HG02642 (cell line): ENCODE measurements around the gene IFNGR2.
"Not testable (repeated sequence)": the region's sequence is repeated elsewhere in the genome, so short reads cannot be mapped to it uniquely, and the experiment has no call there.

Experiments used
- ATAC-seq: cut with Tn5 transposase; IDR thresholded peaks from one replicate; pipeline ENCODE4 v1.9.1; 2021; ENCODE audit warnings: mild to moderate bottlenecking; ENCODE audit not compliant: unreplicated experiment, poor library complexity

Gene IFNGR2

DNA sequence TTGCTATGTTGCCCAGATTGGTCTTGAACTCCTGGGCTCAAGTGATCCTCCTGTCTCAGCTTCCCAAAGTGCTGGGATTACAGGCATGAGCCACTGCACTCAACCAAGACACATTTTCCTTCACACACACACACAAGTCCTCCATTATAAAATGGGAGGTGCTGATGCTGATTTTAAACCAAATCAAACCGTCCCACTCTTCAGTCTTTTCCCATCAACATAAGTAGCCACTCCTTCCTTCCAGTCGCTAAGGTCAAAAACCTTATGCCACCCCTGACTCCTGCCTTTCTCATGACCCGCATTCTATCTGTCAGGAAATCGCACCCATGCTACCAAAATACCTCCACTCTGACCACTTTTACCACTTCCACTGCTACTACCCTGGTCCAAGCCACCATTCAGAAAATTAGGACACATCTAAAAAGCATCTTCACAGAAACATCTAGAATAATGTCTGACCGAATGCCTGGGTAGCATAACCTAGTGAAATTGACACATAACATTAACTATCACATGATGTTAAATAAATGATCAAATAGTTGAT is 28.0 kb upstream of the IFNGR2 start:
- ATAC-seq, result no peak

DNA sequence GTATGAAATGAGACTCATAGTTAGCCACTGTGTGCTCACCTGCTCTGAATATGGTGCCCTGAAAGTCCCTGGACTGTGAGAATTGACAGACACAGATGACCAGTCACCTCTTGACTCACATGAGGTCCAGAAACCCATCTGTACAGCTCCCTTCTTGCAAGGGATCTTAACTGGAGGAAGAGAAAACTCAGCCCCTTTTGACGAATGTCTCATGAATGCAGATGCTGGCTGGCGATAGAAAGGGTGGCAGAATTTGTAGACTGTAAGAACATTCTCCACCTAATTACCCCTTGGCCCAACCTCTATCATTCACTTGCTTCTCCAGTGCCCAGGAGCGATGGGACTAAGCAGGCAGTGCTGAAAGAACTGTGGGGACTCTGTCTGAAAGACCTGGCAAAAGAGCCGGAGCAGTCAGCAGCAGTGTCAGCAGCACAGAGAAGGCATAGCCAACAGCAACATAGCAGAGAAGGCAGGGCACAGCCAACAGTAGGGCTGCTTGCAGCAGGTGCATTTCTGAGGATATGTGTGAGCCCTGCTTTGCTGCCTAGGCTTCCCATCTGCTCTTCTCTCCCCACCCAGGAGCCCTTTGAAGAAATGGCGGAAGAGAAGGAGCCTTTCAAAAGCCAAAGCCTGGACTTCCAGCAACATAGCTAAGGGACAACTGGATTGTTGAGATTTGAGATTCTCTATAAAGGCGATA is 25.8 kb upstream of the IFNGR2 start:
- no peak for ATAC-seq

DNA sequence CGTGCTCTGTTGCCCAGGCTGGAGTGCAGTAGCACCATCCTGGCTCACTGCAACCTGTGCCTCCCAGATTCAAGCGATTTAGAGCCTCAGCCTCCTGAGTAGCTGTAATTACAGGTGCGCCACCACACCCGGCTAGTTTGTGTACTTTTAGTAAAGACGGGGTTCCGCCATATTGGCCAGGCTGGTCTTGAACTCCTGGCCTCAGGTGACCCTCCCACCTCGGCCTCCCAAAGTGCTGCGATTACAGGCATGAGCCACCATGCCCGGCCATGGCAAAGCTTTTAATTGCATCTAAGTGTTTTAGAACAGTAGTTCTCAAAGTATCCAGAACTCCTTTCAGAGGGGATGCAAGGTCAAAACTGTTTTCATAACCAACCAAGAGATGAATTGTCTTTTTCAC is 25.1 kb upstream of the IFNGR2 start:
- ATAC-seq, result no peak

DNA sequence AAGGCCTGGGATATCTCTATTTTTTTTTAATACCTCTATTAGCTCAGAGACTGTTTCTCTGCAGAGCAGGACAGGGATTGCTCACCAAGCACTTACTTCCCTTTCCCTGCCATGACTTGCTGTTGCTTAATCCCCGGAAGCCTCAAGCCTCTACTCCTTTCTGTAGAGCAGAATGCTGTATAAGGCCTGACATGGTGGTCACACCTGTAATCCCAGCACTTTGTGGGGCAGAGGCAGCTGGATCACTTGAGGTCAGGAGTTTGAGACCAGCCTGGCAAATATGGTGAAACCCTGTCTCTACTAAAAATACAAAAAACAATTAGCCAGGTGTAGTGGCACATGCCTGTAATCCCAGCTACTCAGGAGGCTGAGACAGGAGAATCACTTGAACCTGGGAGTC is 23.3 kb upstream of the IFNGR2 start:
- ATAC-seq, result not testable (repeated sequence)

DNA sequence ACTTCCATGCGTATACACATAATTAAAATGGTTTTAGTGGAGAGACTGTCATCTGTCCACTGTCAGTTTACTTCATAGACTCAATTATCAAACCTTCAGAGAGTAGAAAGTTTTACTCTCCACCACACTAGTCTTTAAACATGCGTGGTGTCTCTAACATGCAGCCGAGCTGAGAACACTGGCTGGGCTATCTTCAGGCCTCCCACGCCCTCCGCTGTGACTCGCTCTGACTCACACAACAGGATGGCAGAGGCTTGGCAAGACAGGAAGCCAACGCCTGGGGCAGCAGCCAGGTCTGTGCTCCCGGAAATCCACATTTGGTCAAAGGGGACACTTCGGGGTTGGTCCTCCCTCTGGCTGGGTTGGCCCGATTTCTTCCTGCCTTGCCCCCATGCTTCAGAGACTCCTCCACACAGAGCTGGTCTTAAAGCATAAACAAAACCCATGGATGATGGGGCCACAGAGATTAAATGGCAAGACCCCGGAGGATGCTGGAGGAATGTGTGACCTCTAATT is 22.7 kb upstream of the IFNGR2 start:
- ATAC-seq, result peak; percentile 55

DNA sequence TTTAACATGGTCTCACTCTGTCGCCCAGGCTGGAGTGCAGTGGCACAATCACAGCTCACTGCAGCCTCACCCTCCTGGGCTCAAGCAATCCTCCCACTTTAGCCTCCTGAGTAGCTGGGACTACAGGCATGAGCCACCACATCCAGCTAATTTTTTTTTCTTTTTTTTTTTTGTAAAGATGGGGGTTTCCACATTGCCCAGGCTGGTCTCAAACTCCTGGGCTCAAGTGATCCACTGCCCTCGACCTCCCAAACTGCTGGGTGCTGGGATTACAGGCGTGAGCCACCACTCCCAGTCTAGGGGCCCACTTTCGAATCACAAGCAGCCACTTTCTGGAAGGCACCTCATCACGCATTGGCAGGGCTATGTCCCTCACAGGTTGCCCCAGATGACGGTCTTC is 21.8 kb upstream of the IFNGR2 start:
- not testable (repeated sequence) for ATAC-seq

DNA sequence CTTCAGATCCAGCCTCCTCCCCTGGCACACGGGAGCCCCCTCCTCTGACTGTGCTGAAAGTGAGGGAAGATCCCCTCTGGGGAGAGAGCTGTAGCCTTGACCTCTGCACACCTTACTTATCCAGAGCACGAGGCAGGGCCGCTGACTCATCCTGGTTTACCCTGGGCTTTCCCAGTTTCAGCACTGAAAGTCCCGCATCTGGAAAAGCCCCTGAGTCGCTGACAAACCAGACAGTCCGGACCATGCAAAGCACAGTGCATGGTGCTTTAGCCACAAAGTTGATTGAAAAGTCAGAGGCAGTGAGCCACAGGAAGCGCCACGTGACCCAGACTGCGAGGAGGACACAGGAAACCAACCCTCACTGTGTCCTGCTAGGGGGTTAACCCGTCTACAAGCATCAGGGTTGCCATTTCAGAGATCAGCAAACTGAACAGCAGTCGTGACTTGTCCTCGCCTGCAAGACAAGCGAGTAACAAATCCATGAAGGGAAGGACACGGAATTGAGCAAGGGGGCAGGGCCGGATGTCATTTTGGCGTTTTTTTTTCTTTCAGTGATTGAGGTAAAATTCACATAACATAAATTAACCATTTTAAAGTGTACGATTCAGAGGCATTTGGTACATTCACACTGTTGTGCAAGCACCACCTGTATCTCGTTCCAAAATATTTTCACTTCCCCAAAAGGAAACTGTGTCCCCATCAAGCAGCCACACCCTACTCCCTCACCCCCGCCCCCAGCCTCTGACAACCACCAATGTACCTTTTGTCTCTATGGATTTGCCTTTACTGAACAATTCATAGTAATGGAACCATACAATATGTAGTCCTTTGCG is 19.9 kb upstream of the IFNGR2 start:
- ATAC-seq, result peak; percentile 80

DNA sequence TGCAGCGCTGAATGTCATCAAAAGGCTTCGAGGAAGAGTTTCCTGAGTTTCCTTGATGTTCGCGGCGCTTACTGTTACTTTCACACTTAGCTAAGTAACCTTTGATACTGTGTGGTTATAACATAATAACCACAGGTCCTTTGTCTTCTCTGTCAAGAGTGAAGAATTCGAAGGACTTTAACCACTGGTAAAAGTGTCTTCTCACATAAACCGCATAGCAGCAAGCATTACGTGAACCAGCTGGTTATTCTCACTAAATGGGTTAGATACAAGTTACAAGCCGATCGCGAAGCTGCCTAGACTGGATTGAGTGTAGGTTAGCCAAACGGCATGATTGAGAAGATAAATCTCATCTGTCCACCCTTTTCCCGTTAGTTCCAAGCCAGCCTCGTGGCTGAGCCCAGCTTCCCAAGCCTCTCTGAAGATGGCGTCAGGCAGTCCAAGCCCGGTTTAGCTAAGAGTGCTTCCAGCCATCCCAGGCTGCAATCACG is 18.3 kb upstream of the IFNGR2 start:
- ATAC-seq, result no peak

DNA sequence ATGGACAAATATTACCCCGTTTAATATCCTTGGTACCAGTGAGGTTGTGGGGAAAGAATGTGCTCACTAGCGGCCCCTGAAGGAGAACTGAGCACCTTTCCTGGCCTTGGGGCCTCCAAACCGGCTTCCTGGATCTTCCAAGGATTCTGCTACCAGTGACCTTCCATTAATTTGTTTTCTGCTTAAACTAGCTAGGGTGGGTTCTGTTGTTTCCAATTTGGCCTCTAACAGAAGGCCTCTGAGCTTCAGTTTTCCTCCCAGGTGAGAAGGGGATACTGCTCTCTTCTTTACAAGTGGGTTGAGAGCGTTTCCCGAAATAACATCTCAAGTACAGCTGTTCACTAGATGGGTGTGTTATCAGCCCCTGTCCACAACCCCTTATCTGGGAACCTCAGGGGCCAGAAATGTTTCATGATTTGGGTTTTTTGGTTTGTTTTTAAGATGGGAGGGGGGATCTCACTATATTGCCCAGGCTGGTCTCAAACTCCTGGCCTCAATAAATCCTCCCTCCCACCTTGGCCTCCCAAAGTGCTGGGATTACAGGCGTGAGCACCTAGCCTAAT is 16.9 kb upstream of the IFNGR2 start:
- no peak for ATAC-seq

DNA sequence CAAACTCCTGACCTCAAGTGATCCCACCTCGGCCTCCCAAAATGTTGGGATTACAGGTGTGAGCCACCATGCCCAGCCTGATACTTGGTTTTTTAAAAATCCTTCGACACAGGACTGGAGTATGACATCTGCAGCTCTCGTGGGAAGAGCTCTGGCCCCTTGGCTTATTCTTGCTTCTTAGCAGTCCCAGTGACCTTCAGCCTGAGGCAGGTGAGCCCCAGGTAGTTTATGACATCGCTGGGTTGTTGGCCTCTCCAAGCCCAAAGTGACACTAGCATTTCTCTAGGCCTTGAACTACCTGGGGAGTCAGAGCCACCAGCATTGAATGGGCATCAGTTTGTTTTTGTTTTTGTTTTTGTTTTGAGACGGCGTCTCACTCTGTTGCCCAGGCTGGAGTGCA is 15.9 kb upstream of the IFNGR2 start:
- no peak for ATAC-seq

DNA sequence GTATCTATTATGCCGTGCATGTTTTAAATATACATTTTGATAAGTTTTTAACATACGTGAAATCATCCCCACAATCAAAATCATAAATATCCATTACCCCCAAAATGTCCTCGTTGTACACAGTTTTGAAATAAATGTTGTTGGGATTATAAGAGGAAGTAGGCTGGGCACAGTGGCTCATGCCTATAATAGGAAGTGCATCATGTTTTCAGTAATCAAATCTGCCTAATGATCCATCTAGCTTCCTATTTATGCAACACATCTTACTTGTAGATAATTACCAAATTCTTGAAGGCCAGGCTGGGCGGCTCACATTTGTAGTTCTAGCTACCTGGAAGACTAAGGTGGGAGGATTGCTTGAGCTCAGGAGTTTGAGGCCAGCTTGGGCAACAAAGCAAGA is 15.0 kb upstream of the IFNGR2 start:
- ATAC-seq, result no peak

DNA sequence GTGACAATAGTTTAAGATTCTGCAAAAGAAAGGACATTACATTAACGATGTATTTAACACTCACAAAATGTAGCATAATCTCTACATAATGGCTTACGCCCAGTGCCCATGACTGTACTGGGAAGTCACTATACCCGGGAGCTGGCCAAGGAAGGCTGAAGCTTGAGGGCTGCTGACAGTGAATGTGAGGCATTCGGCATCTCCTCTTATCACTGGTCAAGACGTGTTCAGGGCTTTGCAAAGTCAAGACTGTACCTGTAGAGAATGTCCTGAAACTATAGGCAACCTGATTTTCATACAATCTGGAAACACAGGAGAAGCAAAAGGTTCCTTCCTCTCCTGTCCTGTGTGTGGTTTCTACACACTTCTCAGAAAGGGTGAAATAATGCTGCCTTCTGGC is 12.7 kb upstream of the IFNGR2 start:
- no peak for ATAC-seq

DNA sequence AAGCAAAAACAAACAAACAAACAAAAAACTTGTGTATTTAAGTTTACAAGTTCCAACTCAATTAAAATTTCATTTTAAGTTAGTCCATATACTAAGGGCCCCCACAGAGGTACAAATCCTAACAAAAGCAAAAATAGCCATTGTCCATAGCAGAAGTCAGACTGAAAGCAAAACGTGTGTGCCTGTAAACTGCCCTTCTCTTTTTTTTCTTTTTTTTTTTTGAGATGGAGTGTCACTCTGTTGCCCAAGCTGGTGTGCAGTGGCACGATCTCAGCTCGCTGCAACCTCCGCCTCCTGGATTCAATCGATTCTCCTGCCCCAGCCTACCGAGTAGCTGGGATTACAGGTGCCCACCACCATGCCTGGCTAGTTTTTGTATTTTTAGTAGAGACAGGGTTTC is 11.6 kb upstream of the IFNGR2 start:
- no peak for ATAC-seq

DNA sequence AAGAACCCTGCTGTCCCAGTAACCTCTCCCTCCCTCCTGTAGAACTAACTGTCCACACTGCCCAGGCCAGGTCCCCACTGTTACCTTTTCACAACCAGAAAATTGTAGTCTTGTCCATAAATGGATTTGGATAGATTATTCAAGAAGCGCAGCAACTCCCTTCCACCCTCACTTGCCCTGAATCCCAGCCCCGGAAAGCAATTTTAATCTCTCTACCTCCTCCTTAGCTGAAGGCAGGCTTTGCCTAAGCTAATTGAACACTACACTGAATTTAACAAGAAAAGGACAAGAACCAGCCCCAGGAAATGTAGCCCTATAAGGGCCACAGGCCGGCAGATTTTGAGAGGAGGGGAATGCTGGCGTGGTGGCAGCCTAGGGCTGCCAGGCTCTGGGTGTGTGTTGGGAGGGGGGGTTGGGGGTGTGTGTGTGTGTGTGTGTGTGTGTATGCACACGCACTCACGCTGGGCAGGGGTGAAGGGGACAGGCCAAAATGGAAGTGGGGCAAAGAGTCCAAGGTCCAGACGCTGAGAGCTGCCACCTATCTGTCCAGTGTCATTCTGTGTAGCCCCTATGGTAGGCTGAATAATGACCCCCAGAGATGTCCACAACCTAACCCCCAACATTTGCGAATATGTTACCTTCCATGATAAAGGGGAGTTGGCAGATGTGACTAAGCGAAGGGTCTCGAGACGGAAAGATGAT is 10.8 kb upstream of the IFNGR2 start:
- ATAC-seq, result no peak

DNA sequence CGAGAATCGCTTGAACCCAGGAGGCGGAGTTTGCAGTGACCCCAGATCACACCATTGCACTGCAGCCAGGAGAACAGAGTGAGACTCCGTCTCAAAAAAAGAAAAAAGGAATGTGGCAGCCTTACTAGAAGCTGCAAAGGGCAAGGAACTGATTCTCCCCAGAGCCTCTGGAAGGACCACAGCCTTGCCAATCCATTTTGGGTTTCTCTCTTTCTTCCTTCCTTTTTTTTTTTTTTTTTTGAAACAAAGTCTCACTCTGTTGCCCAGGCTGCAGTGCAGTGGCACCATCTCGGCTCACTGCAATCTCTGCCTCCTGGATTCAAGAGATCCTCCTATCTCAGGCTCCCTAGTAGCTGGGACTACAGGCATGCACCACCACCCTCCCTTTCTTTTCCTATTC is 9.9 kb upstream of the IFNGR2 start:
- no peak for ATAC-seq

DNA sequence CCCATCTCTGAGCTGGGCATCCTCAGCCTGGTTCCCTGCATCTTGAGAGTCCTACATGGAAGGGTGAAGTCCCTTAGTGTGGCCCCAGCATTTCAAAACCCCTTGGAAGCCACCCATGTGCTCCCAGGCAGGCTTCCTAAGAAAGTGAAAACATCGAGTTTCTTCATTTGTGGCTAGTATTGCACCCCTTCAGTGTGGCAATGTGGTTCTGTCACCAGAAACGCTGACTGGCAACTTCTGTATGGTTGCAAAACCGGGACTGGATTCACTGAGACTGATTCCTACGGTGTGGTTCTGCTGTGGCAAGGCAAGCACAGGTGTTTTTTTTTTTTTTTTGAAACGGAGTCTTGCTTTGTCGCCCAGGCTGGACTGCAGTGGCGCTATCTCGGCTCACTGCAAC is 9.0 kb upstream of the IFNGR2 start:
- no peak for ATAC-seq

DNA sequence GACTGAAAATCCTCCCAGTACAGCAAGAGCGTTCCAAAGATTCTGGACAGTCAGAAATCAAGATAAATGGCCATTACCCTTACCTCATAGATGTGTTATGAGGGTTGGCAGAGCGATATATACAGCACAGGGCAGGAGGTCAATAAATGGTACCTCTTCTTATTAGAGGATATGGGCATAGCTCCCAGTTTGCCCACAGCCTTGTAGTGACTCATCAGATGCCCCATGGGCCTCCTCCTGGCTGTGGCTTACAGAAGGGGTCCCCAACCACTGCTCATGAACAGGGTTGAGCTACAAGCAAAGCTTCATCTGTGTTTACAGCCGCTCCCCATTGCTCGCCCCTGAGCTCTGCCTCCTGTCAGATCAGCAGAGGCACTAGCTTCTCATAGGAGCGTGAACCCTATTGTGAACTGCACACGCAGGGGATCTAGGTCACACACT is 7.3 kb upstream of the IFNGR2 start:
- ATAC-seq, result no peak

DNA sequence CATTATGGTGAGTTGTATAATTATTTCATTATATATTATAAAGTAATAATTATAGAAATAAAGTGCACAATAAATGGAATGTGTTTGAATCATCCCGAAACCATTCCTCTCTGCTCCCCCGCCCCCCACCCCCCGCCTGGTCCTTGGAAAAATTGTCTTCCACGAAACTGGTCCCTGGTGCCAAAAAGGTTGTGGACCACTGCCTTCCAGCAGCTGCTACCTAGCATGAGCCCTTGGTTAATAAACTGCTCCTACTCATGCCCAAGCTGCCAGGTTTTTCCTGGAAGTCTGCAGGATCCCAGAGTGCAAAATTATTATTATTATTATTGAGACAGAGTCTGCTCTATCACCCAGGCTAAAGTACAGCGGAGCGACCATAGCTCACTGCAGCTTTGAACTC is 6.8 kb upstream of the IFNGR2 start:
- no peak for ATAC-seq

DNA sequence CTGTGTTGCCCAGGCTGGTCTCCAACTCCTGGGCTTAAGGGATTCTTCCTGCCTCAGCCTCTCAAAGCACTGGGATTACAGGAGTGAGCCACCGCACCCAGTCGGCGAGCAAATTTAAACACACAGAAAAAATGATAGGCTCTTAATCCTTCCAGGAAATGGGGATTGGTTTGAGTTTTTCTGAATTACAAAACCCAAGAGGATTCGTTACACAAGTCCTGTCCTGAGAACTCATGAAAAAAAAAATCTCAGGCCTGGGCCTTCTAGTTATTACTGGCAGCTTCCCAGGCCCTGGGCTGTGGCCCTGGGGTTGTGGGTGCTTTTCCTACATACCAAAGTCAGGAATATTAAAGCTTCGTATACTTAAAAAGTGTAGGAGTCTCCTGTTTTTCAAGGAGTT is 6.3 kb upstream of the IFNGR2 start:
- ATAC-seq, result no peak

DNA sequence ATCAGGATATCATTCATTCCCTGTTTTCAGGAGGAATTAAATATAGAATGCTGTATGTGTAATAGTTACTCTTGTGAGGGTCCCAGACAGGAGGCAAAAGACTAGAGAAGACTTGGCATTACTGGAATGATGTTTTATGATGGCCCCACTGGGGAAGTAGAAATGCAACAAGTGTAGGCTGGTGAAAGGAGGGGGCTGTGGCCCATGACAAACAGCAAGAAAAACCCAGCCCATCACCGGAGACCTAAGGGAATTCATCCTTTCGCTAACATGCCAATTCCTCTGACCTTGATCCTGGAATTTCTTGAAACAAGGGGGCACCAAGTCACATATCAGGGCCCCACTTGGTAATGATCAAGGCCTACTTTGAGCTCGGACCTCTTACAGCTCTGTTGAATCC is 5.5 kb upstream of the IFNGR2 start:
- ATAC-seq, result no peak
